Measurements from ENCODE around the gene RNF217.

The RNF217 gene

DNA sequence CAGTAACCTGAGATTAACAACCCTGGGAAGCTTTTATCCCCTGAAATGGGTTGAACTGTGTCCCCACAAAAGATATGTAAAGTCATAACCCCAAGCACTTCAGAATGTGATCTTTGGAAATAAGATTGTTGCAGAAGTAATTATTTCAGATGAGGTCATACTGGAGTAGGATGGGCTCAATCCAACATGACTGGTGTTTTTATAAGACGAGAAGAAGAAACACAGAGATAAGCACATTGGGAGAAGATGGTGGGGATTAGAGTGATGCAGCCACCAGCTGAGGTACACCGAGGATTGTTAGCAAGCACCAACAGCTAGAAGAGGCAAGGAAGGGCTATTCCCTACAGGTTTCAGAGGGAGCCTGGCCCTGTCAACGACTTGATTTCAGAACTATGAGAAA lies 12.5 kb upstream of the RNF217 start:
- Histone ChIP-seq H3K9ac (no peak overlapping the region), H3K4me3 (IDR thresholded peaks at IDR 0.05; ENCODE audit: insufficient read depth, low read depth, low read length) (no peak overlapping the region), H3K4me1 (ENCODE audit: low read depth, poor library complexity, severe bottlenecking) (no peaks in the 10 kb centered on the region), H2AFZ (ENCODE audit: low read depth) (no peak overlapping the region), H3K36me3 (ENCODE audit: insufficient read depth) (no peaks in the 10 kb centered on the region), H3K4me2 (no peak overlapping the region), H3K27ac (no peak overlapping the region), H3K79me2 (ENCODE audit: insufficient read depth, low read depth) (no peaks in the 10 kb centered on the region), H3K27me3 (ENCODE audit: insufficient read depth, low read depth) (no peaks in the 10 kb centered on the region), H4K20me1 (ENCODE audit: insufficient read depth) (no peaks in the 10 kb centered on the region)
- TF ChIP-seq, protein P1, sequence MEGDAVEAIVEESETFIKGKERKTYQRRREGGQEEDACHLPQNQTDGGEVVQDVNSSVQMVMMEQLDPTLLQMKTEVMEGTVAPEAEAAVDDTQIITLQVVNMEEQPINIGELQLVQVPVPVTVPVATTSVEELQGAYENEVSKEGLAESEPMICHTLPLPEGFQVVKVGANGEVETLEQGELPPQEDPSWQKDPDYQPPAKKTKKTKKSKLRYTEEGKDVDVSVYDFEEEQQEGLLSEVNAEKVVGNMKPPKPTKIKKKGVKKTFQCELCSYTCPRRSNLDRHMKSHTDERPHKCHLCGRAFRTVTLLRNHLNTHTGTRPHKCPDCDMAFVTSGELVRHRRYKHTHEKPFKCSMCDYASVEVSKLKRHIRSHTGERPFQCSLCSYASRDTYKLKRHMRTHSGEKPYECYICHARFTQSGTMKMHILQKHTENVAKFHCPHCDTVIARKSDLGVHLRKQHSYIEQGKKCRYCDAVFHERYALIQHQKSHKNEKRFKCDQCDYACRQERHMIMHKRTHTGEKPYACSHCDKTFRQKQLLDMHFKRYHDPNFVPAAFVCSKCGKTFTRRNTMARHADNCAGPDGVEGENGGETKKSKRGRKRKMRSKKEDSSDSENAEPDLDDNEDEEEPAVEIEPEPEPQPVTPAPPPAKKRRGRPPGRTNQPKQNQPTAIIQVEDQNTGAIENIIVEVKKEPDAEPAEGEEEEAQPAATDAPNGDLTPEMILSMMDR (conservative IDR thresholded peaks at IDR 0.05; ENCODE audit: low read depth, low read length): no peak

DNA sequence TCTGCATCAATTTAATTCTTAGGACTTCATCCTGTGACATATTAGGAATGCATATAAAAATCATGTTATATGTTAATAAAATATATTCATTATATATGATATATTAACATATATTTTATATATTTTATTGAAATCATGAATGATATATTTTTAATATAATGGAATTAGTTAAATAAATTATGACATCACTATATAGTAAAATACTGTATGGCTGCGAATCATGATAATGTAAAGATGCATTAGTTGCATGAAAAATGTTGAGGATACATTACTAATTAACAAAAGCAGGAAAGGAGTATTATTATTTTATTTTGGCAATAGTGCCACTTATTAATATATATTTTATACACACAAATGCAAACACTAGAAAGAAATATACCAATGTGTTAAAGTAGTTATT lies 8.4 kb upstream of the RNF217 start:
- H3K79me2 ChIP-seq (ENCODE audit: insufficient read depth, low read depth): no peaks in the 10 kb centered on the region
- no peak overlapping the region for H3K9ac ChIP-seq
- H3K4me3 ChIP-seq (IDR thresholded peaks at IDR 0.05; ENCODE audit: insufficient read depth, low read depth, low read length): no peak overlapping the region
- H3K4me2 ChIP-seq: no peak overlapping the region
- H3K4me1 ChIP-seq (ENCODE audit: low read depth, poor library complexity, severe bottlenecking): no peaks in the 10 kb centered on the region
- no peaks in the 10 kb centered on the region for H4K20me1 ChIP-seq (ENCODE audit: insufficient read depth)
- H2AFZ ChIP-seq (ENCODE audit: low read depth): no peak overlapping the region
- no peaks in the 10 kb centered on the region for H3K36me3 ChIP-seq (ENCODE audit: insufficient read depth)
- no peaks in the 10 kb centered on the region for H3K27me3 ChIP-seq (ENCODE audit: insufficient read depth, low read depth)
- H3K27ac ChIP-seq: no peak overlapping the region
- TF ChIP-seq, protein P1 (conservative IDR thresholded peaks at IDR 0.05; ENCODE audit: low read depth, low read length): no peak

DNA sequence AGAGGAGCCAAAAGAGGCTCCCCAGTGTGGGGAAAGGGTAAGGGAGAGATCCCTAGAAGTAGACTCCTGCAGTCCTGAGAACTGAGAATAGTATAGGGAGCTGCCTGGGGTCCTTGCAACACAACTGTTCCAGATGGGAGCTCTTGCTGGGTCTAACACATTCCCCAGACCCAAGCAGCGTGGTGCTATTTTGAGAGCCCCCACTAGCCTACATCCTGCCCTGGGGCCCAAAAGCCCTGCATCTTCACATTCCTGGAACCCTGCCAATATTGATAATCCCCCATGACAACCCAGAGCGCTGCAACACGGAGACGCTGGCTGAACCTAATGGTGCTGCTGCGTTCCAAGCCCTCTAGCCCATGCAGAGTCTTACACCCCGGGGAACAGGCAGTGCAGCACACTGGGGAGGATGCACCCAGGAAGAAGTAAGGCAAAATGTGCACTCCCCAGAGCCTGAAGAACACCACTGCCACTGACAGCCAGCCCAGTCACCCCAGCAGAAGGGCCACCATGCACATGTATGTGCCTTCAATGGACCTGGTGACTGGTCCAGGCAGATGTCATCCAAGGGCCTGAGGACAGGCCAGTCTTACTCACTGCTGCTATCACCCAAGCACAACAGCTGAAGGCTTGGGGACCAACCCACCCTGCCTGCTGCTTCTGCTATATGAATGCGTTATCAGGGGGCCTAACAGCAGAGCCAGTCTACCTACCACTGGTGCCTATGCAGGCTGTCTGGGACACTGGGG lies 7.0 kb upstream of the RNF217 start:
- H3K79me2 ChIP-seq (ENCODE audit: insufficient read depth, low read depth): no peaks in the 10 kb centered on the region
- no peak overlapping the region for H3K27ac ChIP-seq
- H3K4me3 ChIP-seq (IDR thresholded peaks at IDR 0.05; ENCODE audit: insufficient read depth, low read depth, low read length): no peak overlapping the region
- H2AFZ ChIP-seq (ENCODE audit: low read depth): no peak overlapping the region
- no peak overlapping the region for H3K9ac ChIP-seq
- H4K20me1 ChIP-seq (ENCODE audit: insufficient read depth): no peaks in the 10 kb centered on the region
- TF ChIP-seq, protein P1 (conservative IDR thresholded peaks at IDR 0.05; ENCODE audit: low read depth, low read length): no peak
- no peaks in the 10 kb centered on the region for H3K27me3 ChIP-seq (ENCODE audit: insufficient read depth, low read depth)
- no peak overlapping the region for H3K4me2 ChIP-seq
- H3K36me3 ChIP-seq (ENCODE audit: insufficient read depth): no peaks in the 10 kb centered on the region
- no peaks in the 10 kb centered on the region for H3K4me1 ChIP-seq (ENCODE audit: low read depth, poor library complexity, severe bottlenecking)

DNA sequence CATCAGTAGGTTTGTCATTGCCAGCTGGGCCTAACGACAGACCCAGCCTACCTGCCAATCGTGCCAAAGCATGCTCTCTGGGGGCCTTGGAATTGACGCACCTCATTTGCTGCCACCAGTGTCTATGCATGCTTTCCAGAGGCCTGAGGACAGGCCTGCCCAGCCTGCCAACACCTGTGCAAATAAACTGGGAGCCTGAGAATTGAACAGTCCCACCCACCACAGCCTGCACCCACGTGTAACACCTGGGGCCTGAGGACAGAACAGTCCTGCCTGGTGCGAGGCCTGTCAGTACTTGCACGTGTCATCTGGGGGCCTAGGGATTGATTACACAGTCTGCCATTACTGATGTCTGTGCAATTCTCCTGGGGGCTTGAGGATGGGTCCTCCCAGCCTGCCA lies 6.2 kb upstream of the RNF217 start:
- Histone ChIP-seq H4K20me1 (ENCODE audit: insufficient read depth) (no peaks in the 10 kb centered on the region), H3K27me3 (ENCODE audit: insufficient read depth, low read depth) (no peaks in the 10 kb centered on the region), H3K4me1 (ENCODE audit: low read depth, poor library complexity, severe bottlenecking) (peaks cover 4% of the 10 kb centered on the region), H2AFZ (ENCODE audit: low read depth) (no peak overlapping the region), H3K9ac (no peak overlapping the region), H3K4me2 (no peak overlapping the region), H3K4me3 (IDR thresholded peaks at IDR 0.05; ENCODE audit: insufficient read depth, low read depth, low read length) (no peak overlapping the region), H3K27ac (no peak overlapping the region), H3K36me3 (ENCODE audit: insufficient read depth) (no peaks in the 10 kb centered on the region), H3K79me2 (ENCODE audit: insufficient read depth, low read depth) (no peaks in the 10 kb centered on the region)
- TF ChIP-seq, protein P1 (conservative IDR thresholded peaks at IDR 0.05; ENCODE audit: low read depth, low read length): no peak

All from KMS-11 (cell line).